Fibroblast of skin of right biceps (primary cell): ENCODE measurements around the gene TNFAIP2.
"Not testable (repeated sequence)": the region's sequence is repeated elsewhere in the genome, so short reads cannot be mapped to it uniquely, and the experiment has no call there.

Experiments used
- DNase-seq: peaks from one replicate; pipeline ENCODE4 v3.0.0-alpha.2; 2013

Gene TNFAIP2

DNA sequence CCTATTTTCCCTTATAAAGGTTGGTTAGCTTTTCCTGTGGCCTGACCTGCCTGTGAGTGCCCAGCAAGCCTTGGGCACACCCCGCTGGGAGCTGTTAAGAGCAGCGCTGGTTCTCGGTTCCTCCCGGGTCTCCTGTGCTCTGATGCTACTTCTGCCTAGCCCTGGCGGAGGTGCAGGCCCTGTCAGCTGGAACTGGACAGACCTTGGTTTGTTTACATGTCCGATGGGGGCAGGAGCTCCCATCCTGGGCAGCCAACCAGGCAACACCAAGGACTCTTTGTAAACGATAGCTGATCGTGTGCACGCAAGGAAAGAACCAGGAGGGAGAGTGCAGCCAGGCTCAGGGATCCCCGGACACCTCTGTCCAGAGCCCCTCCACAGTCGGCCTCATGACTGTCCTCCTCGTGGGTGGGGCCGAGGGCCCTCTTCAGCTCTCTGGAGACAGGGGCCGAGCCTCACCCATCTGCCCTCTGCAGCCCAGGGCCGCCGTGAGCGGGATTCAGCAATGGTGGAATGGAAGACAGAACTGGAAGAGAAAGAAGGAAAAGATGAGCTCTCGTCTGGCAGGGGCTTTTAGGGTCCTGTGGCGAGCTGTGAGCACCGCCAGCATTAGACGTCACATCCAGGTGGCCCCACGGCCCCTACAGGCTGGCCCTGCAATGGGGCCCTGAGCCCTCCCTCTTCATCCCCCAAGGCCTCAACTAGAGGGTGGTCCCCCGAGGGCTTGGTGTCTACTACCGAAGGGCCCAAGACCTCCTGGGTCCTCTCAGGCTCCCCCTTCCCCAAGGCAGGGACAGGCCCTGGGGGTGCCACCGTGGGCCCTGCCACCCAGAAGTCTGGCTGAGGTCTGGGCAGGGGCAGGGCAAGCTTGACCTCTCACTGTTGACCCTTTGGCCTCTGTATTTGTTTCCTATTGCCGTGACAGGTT is 12.3 kb downstream of the TNFAIP2 start:
- no peak for DNase-seq

DNA sequence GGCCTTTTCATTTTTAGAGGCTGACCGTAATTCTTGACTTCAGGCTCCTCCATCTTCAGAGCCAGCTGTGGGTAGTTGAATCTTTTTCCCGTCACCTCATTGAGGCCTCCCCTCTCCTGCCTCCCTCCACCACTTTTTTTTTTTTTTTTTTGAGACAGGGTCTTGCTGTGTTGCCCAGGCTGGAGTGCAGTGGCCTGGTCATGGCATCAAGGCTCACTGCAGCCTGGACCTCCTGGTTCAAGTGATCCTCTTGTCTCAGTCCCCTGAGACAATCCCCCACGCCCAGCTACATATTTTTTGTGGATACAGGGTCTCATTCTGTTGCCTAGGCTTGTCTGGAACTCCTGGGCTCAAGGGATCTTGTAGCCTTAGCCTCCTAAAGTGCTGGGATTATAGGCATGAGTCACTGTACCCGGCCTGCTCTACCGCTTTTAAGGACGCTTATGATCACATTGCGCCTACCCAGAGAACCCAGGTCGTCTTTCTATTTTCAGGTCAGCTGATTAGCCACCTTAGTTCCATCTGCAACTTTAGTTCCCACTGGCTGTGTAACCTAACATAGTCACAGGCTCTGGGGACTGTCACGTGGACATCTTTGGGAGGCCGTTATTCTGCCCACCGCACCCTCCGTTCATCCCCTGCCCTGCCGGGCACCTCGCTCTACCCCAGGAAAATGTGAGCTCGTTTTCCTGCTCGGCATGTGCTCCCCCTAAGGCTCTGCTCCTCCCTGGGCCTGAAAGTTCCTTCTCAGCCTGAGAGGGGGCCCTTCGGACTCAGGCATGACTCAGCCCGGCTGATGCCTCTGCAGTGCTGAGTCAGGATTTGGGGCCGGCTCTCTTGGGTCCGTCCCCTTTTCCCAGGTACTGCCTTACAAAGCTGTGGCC is 13.4 kb downstream of the TNFAIP2 start:
- DNase-seq = peak; percentile 75

DNA sequence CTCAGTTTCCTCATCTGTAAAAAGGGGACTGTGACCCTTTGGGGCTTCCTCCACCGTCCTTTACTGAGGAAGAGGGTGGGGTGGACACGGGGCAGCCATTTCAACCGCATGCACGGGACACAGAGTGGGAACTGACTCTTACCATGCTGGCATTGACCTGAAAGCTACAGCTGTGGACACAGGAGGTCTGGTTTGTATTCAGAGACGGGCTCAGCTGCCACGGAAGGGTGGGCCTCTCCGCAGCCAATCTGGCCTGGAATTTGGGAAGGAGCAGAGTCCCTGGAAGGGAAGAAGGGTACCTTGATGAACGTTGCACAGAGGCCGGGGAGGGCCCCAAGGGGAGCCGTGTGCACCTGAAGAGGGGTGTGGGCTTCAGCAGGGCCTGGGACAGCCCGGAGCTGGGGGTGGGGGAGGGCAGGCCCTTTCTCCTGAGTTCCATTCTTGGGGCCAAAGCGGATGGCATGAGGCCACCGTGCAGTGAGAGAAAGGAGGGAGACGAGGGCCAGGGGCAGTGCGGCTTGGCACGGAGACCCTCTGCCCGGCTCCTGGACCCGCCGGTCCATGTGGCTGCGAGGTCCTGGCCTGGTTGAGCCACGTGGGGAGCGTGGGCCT is 14.5 kb downstream of the TNFAIP2 start:
- no peak for DNase-seq

GRCh38 chr14:103138301-103139131 is 15.3 kb downstream of the TNFAIP2 start:
- DNase-seq = no peak

DNA sequence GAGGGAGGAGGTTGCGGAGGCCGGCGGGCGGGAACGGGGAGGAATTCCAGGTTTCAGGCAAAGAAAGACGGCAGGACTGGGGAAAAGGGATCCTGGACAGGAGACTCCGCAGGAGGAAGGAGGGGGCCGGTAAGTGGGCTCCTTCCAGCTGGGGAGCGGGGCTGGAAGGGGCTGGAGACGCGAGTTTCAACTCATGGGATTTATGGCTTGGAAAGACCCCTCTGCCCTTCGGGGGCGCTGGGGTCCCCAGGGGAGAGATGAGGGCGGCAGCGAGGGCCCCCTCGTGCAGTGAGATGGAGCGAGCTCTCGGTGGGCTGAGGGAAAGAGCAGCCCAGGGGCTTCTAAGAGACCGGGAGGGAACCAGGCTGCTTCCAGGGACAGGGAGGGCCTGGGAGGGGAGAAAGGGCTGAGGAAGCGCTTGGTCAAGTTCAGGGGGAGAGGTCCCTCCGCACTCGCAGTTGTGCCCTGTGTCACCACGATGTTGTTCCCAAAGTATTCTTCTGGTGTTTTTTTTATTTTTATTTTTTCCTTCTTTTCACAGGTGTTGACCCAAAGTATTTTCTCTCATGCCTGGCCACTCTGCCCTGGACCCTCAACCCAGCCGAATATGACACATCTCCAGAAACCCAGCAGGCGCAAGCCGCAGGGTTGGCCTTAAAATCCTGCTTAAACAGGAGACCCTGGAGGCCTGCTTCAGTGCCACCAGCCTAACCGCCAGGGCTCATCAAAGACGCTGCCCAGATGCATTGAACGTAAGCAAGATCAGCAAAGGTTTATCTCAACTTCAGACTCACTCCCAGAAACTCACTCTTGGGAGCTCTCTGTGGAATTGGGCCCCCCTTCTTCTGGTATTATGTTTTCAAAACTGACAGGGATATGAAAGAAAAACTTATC is 16.1 kb downstream of the TNFAIP2 start:
- no peak for DNase-seq

DNA sequence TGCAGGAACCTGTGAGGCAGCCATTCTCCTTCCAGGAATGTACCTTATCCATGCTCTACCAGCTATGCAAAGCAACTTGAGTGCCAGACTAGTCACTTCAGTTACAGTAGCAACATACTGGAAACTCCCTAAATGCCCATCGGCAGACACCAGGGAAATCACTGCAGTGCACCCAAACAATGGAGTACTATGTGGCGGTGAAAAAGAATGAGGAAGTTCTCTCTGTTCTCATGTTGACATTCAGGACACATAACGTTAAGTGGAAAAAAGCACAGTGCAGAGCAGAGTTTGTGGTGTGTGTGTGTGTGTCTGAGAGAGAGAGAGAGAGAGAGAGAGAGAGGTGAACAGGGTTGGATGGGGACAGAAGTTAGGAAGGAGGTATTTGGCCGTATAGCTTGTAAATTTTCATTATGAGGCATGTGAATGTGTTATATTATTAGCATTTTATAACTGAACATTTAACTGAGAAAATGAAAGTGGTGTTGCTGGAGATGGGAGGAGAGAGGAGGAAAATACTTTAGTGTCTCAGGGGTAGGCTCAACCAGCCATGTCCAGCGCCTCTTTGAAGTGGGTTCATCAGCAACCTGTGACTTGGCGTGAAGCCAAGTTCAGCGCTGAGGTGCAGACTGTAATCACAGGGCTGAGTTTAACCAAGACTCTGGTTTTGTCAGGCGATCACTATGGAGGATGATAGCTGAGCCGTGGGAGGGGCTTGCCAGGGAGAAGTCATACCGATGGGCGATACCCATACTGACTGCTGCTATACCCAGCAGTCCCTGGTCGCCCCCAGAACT is 17.3 kb downstream of the TNFAIP2 start:
- DNase-seq = no peak

DNA sequence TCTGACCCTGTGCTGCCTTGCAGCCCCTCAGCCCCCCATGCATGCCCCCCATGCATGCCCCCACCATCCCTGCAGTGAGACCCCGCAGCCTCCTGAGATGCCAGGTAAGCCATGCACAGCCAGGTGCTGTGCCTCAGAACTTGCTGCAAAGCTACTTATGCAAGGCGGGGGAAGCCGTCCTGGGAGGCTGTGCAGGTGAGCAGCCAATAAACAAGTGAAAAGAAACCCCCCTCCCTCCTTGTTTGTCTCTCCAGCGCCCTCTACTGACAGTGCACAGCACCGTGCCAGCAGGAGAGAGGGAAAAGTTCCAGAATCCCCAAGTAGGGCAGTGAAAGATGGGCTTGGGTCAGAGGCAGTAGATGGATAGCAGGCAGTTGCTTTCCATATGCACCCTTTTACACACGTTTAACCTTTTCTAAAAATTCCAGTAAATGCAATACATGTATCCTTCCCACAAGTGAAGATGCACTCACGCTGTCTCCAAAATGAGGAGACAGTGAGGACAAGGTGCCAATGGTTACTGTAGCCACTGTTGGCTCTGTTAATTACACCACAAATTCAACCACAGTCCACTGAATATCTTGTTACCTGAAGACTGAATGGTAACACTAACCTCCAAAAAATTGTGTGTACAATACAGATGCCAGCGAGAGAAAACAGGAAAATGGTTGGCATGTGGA is 18.0 kb downstream of the TNFAIP2 start:
- peak; percentile 27 for DNase-seq

GRCh38 chr14:103142026-103142425 is 18.8 kb downstream of the TNFAIP2 start:
- no peak for DNase-seq

GRCh38 chr14:103142721-103143302 is 19.6 kb downstream of the TNFAIP2 start:
- no peak for DNase-seq

DNA sequence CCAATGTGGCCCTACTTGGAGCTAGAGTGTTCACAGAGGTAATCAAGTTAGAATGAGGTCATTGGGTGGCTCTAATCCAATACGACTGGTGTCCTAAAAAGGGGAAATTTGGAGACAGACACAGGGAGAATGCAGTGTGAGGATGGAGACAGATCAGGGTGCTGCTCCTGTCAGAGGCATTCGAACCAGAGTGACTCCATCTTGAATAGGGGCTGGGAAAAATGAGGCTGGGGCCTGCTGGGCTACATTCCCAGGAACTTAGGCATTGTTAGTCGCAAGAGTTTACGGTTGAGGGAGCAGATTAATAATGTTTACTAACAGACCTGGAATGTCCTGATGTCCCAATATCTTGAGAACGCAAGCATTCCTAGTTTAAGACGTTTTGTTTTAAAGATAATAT is 20.2 kb downstream of the TNFAIP2 start:
- DNase-seq = peak; percentile 18

- DNase-seq = peak; percentile 78
Observed at GRCh38 chr14:103144085-103144484, 20.8 kb downstream of the TNFAIP2 start.

- no peak for DNase-seq
Observed at GRCh38 chr14:103146141-103146709, 23.0 kb downstream of the TNFAIP2 start.

DNA sequence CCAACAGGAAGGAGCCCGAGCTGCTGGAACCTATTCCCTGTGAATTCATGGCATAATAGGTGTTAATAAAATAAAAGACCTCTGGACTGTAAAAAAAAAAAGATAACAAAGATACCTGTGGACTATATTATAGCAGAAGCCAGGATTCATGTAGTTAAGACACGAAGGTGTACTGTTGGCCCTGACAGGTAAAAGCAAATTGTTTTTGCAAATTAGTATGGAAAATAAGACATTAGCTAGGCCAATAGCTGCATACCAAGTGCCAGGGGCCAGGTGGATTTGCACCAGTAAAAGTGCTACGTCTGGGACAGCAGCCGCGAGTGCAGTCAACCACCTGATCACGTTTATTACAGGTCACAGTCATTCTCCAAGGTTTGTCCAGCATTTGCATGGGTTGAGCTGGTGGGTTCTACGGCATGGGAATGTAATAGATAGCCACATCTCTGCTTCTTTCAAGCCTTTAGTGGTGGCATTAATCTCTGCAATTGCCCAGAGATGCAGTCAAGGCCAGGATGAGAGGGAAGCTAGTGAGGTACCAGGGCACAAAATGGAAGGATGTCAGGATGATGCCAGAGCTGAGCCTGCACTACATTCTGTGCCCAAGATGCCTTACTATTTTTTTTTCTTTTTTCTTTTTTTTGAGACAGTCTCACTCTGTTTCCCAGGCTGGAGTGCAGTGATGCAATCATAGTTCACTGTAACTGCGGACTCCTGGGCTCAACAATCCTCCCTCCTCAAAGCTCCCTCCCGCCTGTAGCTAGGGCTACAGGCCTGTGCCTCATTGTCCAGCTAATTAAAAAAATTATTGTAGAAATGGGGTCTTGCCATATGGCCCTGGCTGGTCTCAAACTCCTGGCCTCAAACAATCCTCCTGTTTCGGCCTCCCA is 26.3 kb downstream of the TNFAIP2 start:
- no peak for DNase-seq

DNA sequence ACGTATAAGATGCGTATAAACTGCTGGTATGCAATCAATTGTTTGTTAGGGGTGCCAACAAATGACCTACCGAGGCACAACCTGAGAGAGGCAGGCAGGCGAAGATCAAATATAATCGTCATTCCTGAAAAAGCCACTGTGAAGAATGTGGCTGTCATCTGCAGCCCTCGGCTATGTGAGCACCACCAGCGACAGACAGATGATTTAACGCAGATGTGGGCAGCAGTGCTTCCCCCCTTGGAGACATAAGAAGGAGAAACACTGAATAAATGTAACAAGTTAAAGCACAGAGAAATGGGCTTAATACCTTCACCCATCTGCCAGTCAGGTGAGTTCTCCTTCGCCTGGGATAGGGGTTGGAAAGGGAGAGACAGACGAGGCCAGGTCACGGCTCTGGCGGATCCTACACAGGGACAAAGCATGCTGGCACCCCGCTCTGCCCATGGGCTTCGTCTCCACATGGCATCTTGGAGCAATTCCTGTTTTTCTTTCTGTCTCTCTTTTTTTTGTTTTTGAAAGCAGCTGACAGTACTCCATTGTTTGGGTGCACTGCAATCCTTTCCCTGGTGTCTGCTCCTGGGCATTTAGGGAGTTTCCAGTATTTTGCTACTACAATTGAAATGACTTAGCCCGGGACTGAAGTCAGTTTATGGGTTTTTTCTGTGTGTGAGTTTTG is 28.1 kb downstream of the TNFAIP2 start:
- DNase-seq = no peak

GRCh38 chr14:103155010-103155409 is 31.7 kb downstream of the TNFAIP2 start:
- DNase-seq = no peak

DNA sequence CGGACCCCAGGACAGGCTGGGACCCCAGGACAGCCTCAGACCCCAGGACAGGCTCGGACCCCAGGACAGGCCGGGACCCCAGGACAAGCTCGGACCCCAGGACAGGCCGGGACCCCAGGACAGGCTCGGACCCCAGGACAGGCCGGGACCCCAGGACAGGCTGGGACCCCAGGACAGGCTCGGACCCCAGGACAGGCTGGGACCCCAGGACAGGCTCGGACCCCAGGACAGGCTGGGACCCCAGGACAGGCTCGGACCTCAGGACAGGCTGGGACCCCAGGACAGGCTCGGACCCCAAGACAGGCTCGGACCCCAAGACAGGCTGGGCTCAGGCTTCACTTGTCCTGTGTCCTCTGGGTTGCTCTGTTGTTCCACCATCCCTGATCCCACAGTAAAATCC is 32.2 kb downstream of the TNFAIP2 start:
- DNase-seq = not testable (repeated sequence)

DNA sequence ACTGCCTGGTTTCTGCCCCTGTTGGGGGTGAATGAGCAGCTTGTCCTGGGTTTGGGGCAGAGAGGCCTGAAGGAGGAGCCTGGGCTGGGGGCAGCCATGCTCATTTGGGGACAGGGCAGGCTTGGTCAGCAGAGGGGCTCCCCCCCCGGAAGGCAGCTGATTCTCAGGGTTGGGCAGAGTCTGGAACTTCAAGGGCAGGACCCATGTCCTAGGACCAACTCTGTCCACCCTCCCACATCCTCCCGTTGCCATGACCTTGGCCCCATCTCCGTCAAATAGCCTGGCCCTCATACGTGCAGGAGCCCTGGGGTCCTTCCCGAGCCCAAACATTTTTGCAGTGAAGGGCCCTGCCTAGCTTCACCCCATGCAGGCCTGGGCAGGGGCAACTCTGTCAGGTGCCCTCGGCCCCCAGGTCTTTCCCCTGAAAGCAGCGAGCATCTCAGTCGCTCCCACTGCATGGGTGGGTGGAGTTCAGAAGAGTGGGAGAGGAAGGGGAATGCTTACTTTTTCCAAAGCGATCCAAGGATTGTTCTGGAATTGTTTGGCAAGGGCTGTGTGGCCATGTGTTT is 32.6 kb downstream of the TNFAIP2 start:
- DNase-seq = no peak
